ENCODE results near the gene HRC. TPM values are rescaled to one million over a fixed set of nuclear protein-coding genes. Genes with fewer than 3 reads are reported as not detected.

HRC gene
- total RNA-seq, 6 experiments from 2014 or later, result 0.18 to 0.68 (median 0.19) TPM; not detected in 2

DNA sequence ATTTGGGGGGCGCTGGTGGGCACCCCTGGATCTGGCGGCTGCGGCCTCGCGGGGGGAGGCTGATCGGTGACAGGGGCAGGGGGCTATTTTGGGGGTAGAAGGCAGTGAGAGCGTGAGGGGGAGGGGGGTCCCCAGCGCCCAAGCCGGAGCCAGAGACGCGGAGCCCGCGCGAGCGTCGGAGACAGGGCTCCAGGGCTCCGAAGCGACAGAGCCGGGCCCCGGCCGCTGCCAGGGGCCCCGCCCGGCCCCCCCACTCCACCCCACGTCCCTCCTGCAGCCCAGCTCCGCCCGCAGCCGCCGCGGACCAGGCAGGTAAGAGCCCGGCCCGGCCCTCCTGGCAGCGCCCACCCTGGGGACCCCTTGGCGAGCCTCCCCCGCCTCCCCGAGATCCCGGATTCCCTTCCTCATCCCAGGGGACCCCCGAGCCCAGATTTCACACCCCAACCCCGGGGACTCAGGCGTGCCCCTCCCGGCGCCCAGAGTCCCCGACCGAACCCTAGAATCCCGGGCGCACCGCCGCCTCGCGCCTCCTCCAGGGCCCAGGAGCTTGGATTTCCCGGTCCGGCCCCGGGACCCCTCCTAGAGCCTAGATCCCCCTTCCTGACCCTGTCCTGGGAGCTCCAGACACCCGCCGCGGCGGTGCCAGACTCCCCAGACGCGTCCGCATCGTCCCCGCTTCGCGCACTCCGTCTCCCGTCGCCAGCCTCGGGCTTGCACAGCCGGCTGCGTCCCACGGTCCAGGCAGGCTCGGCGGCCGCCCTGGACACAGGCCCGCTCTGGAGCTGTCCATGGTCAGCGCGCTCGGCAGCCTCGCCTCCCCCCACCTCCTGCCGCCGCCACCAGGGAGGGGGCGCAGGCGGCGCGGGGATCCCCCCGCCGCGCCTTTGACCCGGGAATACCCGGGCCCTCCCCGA is 35.5 kb downstream of the HRC start, which contains the start of gene PPFIA3:
TSS of gene PPFIA3 (plus strand) at position 134 of the 914 bp plus-strand sequence. CDS start 8,330 bp downstream, outside the sequence.
- WGBS (ENCODE audit: insufficient coverage, low coverage, low lambda C conversion rate, missing lambda C conversion rate), result 1% methylated on average over 14 of the region's 90 CpGs
- peak within 1 kb of the TSS; percentile 51 to 59 (median 56) for H3K4me3 ChIP-seq
- H3K9me3 ChIP-seq, result no peaks in the 10 kb centered on the region
- H3K36me3 ChIP-seq, result no peaks in the 10 kb centered on the region
- no peak for TF ChIP-seq POLR2A (IDR thresholded peaks at IDR 0.05)
- TF ChIP-seq, protein P1, sequence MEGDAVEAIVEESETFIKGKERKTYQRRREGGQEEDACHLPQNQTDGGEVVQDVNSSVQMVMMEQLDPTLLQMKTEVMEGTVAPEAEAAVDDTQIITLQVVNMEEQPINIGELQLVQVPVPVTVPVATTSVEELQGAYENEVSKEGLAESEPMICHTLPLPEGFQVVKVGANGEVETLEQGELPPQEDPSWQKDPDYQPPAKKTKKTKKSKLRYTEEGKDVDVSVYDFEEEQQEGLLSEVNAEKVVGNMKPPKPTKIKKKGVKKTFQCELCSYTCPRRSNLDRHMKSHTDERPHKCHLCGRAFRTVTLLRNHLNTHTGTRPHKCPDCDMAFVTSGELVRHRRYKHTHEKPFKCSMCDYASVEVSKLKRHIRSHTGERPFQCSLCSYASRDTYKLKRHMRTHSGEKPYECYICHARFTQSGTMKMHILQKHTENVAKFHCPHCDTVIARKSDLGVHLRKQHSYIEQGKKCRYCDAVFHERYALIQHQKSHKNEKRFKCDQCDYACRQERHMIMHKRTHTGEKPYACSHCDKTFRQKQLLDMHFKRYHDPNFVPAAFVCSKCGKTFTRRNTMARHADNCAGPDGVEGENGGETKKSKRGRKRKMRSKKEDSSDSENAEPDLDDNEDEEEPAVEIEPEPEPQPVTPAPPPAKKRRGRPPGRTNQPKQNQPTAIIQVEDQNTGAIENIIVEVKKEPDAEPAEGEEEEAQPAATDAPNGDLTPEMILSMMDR (IDR thresholded peaks at IDR 0.05), result no peak
- intact Hi-C loops (cut with DNase I), result no loop called here
- peaks cover 0 to 19% (median 8%) of the 10 kb centered on the region in 4 donors for H3K4me1 ChIP-seq
- ATAC-seq (peak; percentile 45 to 59 (median 56)), DNase-seq (peak; percentile 77 to 80 (median 78))
- H3K27ac ChIP-seq, result peak within 1 kb of the TSS; percentile 90 to 96 (median 91)
- H3K27me3 ChIP-seq, result no peaks in the 10 kb centered on the region

DNA sequence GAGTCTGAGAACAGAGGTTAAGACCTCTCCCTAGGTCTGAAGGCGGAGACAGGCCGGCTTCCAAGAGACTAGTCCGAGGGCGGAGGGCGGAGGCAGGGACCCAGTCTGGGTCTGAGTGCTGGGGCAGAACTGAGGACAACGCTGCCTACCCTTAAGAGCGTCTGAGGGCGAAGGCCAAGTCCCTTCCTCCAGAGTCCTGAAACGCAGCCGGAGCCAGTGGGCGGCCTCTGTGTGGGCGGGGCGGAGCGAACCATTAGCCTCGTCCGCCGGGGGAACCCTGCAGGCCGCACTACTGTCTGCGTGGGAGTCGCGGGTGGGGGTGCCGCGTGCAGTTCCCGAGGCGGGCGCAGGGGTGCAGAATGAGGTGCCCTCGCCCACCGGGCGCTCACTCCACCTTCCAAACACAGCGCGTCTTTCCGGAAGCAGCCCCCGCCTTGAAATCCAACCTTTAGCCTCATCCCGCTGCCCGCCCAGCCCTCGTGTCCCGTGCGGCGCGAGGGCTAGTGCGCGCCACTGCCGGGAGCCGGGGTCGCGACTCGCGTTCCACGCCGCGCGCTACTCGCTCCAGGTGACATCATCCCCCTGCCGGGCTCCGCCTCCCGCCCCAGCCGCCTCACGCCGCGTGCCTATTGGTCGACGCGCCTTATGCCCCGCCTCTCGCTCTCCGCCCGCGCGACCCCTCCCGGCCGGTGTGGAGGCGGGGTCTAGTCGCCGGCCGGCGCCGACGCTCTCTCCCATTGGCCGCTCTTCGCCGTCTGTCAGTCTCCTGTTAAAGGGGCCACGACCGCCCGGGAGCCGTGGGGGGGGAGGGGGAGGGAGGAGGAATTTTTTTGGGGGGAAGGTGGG is 36.4 kb downstream of the HRC start, which contains the start of gene C19orf73:
TSS of gene C19orf73 (minus strand) at position 579 of the 846 bp plus-strand sequence. CDS start at position 458, 121 bp downstream.
- intact Hi-C loops (cut with DNase I), result no loop called here
- peak within 1 kb of the TSS; percentile 51 to 59 (median 56) for H3K4me3 ChIP-seq
- no peaks in the 10 kb centered on the region for H3K27me3 ChIP-seq
- TF ChIP-seq, protein P1 (IDR thresholded peaks at IDR 0.05), result peak in 3 of 4 donors; percentile 13 to 14 (median 14)
- TF ChIP-seq POLR2A (IDR thresholded peaks at IDR 0.05), result peak; percentile 73
- peak within 1 kb of the TSS; percentile 90 to 96 (median 91) for H3K27ac ChIP-seq
- no peaks in the 10 kb centered on the region for H3K36me3 ChIP-seq
- WGBS (ENCODE audit: insufficient coverage, low coverage, low lambda C conversion rate, missing lambda C conversion rate), result under 1% methylated on average over 48 of the region's 85 CpGs
- H3K9me3 ChIP-seq, result no peaks in the 10 kb centered on the region
- H3K4me1 ChIP-seq, result peaks cover 0 to 21% (median 8%) of the 10 kb centered on the region in 4 donors
- peak; percentile 96 to 97 (median 97) for DNase-seq
- peak; percentile 86 to 92 (median 90) for ATAC-seq

DNA sequence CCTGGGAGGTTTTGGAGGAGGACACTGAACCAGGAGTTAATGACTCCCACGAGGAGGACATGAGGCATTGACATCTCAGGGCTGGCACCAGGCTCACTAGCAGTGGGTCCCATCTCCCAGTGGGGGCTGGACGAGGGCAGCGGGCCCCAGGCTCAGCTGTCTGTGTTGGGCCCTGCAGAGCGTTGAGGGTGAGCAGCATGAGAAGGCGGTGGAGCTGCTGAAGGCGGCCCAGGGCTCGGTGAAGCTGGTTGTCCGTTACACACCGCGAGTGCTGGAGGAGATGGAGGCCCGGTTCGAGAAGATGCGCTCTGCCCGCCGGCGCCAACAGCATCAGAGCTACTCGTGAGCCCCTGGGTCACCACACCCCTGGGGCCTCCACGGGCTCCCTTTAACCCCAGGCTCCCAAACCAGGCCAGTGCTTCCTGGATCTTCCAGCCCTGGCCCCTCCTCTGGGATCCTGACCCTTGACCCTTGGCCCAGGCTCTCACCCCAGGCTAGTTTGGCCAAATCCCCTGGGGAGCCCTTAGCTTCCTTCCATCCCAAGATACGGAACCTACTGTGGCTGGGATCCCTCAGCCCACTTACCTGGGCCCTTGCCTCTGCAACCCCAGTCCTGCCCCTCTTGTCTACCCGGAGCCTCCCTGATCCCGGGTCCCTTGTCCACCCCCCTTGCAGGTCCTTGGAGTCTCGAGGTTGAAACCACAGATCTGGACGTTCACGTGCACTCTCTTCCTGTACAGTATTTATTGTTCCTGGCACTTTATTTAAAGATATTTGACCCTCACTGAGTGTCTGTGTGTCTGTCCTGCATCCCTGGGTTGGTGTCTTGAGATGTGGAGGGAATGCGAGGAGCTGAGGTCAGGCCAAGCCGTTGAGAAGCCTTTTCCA is 37.3 kb downstream of the HRC start:
- H3K9me3 ChIP-seq, result no peaks in the 10 kb centered on the region
- H3K27ac ChIP-seq, result peak overlapping the region; percentile 90 to 96 (median 91)
- ATAC-seq (no peak), DNase-seq (peak in 1 of 3 donors; percentile 67)
- no peak for TF ChIP-seq POLR2A (IDR thresholded peaks at IDR 0.05)
- TF ChIP-seq, protein P1 (IDR thresholded peaks at IDR 0.05), result no peak
- no peaks in the 10 kb centered on the region for H3K27me3 ChIP-seq
- H3K4me1 ChIP-seq, result peaks cover 0 to 24% (median 8%) of the 10 kb centered on the region in 4 donors
- intact Hi-C loops (cut with DNase I), result no loop called here
- whole genome bisulfite sequencing (ENCODE audit: insufficient coverage, low coverage, low lambda C conversion rate, missing lambda C conversion rate), result 39% methylated on average over 15 of the region's 26 CpGs
- peak overlapping the region; percentile 51 to 59 (median 56) for H3K4me3 ChIP-seq
- no peaks in the 10 kb centered on the region for H3K36me3 ChIP-seq

Data from right lobe of liver (tissue), 6 donors.